ENCODE data around the gene UQCC5. TPM values are rescaled to one million over a fixed set of nuclear protein-coding genes. Genes with fewer than 3 reads are reported as not detected.

UQCC5 gene
- total RNA-seq, 1 donor from 2014 or later, result 16.3 TPM

GRCh38 chr3:52527039-52527731, 9.2 kb upstream of the UQCC5 start:
- no peak overlapping the region for H3K4me3 ChIP-seq
- TF ChIP-seq CTCF (IDR thresholded peaks at IDR 0.05), result no peak
- DNase-seq, result peak; percentile 60
- no peaks in the 10 kb centered on the region for H3K9me3 ChIP-seq
- H3K27me3 ChIP-seq (ENCODE audit: low read depth), result no peaks in the 10 kb centered on the region
- peaks cover 64% of the 10 kb centered on the region for H3K4me1 ChIP-seq
- intact Hi-C loops (cut with DNase I), result no loop called here
- ATAC-seq, result peak; percentile 13 to 55
- peak overlapping the region; percentile 83 for H3K27ac ChIP-seq
- H3K36me3 ChIP-seq, result peaks cover 40% of the 10 kb centered on the region

- Histone ChIP-seq H3K9me3 (no peaks in the 10 kb centered on the region), H3K27ac (peak overlapping the region; percentile 83), H3K4me1 (peaks cover 72% of the 10 kb centered on the region), H3K4me3 (no peak overlapping the region), H3K27me3 (ENCODE audit: low read depth) (no peaks in the 10 kb centered on the region), H3K36me3 (peaks cover 32% of the 10 kb centered on the region)
- DNase-seq (no peak), ATAC-seq (no peak)
- TF ChIP-seq CTCF (IDR thresholded peaks at IDR 0.05), result no peak
- intact Hi-C loops (cut with DNase I), result no loop called here
These were observed 8.4 kb upstream of the UQCC5 start for GRCh38 chr3:52527732-52528585.

GRCh38 chr3:52528586-52529375, 7.6 kb upstream of the UQCC5 start:
- Histone ChIP-seq H3K27me3 (ENCODE audit: low read depth) (no peaks in the 10 kb centered on the region), H3K4me1 (peaks cover 74% of the 10 kb centered on the region), H3K27ac (peak overlapping the region; percentile 83), H3K36me3 (peaks cover 25% of the 10 kb centered on the region), H3K4me3 (no peak overlapping the region), H3K9me3 (no peaks in the 10 kb centered on the region)
- DNase-seq (no peak), ATAC-seq (no peak)
- intact Hi-C loops (cut with DNase I), result no loop called here
- no peak for TF ChIP-seq CTCF (IDR thresholded peaks at IDR 0.05)

GRCh38 chr3:52529376-52530333, 6.8 kb upstream of the UQCC5 start:
- Histone ChIP-seq H3K27ac (peak overlapping the region; percentile 54), H3K4me3 (no peak overlapping the region)
- ATAC-seq, result no peak

More at GRCh38 chr3:52529376-52530333, 6.8 kb upstream of the UQCC5 start:
- no peak for DNase-seq
- no peak for TF ChIP-seq CTCF (IDR thresholded peaks at IDR 0.05)
- Histone ChIP-seq H3K9me3 (no peaks in the 10 kb centered on the region), H3K27me3 (ENCODE audit: low read depth) (no peaks in the 10 kb centered on the region), H3K4me1 (peaks cover 77% of the 10 kb centered on the region), H3K36me3 (peaks cover 16% of the 10 kb centered on the region)
- intact Hi-C loops (cut with DNase I), result no loop called here
